ENCODE measurements around the gene RALGPS1.
"Not testable (repeated sequence)": the region's sequence is repeated elsewhere in the genome, so short reads cannot be mapped to it uniquely, and the experiment has no call there.

The RALGPS1 gene

GRCh38 chr9:127142931-127143464 is 228.4 kb downstream of the RALGPS1 start:
- no peak for DNase-seq

- no peak for DNase-seq
These were observed 229.4 kb downstream of the RALGPS1 start for GRCh38 chr9:127143920-127144465.

GRCh38 chr9:127144670-127145445 is 230.3 kb downstream of the RALGPS1 start:
- no peak for DNase-seq

- not testable (repeated sequence) for DNase-seq
These were observed 232.3 kb downstream of the RALGPS1 start for GRCh38 chr9:127146841-127147240.

- DNase-seq = no peak
These were observed 232.7 kb downstream of the RALGPS1 start for GRCh38 chr9:127147251-127147650.

GRCh38 chr9:127148014-127148413 is 233.4 kb downstream of the RALGPS1 start:
- DNase-seq = no peak

- DNase-seq = no peak
These were observed 234.4 kb downstream of the RALGPS1 start for GRCh38 chr9:127149010-127149409.

- no peak for DNase-seq
These were observed 235.1 kb downstream of the RALGPS1 start for GRCh38 chr9:127149463-127150390.

- no peak for DNase-seq
These were observed 238.9 kb downstream of the RALGPS1 start for GRCh38 chr9:127153501-127153900.

- no peak for DNase-seq
These were observed 239.4 kb downstream of the RALGPS1 start for GRCh38 chr9:127154003-127154389.

GRCh38 chr9:127154390-127155191 is 240.0 kb downstream of the RALGPS1 start:
- no peak for DNase-seq

- no peak for DNase-seq
These were observed 240.9 kb downstream of the RALGPS1 start for GRCh38 chr9:127155314-127155960.

- DNase-seq = no peak
These were observed 244.3 kb downstream of the RALGPS1 start for GRCh38 chr9:127158786-127159324.

GRCh38 chr9:127159325-127159801 is 244.8 kb downstream of the RALGPS1 start:
- DNase-seq = no peak

- DNase-seq = no peak
These were observed 245.5 kb downstream of the RALGPS1 start for GRCh38 chr9:127159949-127160610.

GRCh38 chr9:127161081-127161624 is 246.6 kb downstream of the RALGPS1 start:
- no peak for DNase-seq

- DNase-seq = no peak
These were observed 247.7 kb downstream of the RALGPS1 start for GRCh38 chr9:127162046-127162863.

GRCh38 chr9:127162864-127163365 is 248.3 kb downstream of the RALGPS1 start:
- no peak for DNase-seq

- no peak for DNase-seq
These were observed 248.8 kb downstream of the RALGPS1 start for GRCh38 chr9:127163409-127163808.
